AG04449 (cell line): ENCODE data around the gene VMO1.

Source experiments
- CTCF ChIA-PET: fragments of 350-600 bp; formaldehyde crosslinking; extraction: SDS; loops from one replicate; lab custom pipeline; 2021; ENCODE audit warnings: antibody characterized with exemption; lab: Yijun Ruan, JAX
- POLR2A ChIA-PET: fragments of 400-600, 350-600 bp; formaldehyde crosslinking; extraction: SDS; loops from one replicate; lab custom pipeline; 2020; ENCODE audit warnings: antibody characterized with exemption, inconsistent platforms; lab: Yijun Ruan, JAX
- DNase-seq: peaks from one replicate; pipeline ENCODE4 v3.0.0-alpha.2; 2010; ENCODE audit warnings: low read depth, low spot score
- H3K4me3 ChIP-seq: 2 replicates; pipeline ENCODE4 v1.5.1; 2011; ENCODE audit warnings: low read depth, mild to moderate bottlenecking, control low read depth, low read length
- CTCF ChIP-seq: IDR thresholded peaks from one replicate; pipeline ENCODE4 v1.5.1; 2011; ENCODE audit warnings: mild to moderate bottlenecking, moderate library complexity, low read length, control low read depth, inconsistent platforms; ENCODE audit not compliant: insufficient read depth; ENCODE audit errors: missing control alignments

VMO1 gene

GRCh38 chr17:4759776-4760236 lies 26.4 kb downstream of the VMO1 start:
- ChIA-PET CTCF (no interaction called here), POLR2A (no interaction called here)
- H3K4me3 ChIP-seq: no peak overlapping the region
- no peak for TF ChIP-seq CTCF
- DNase-seq: no peak

GRCh38 chr17:4753392-4753791 lies 32.8 kb downstream of the VMO1 start:
- no peak for DNase-seq
- ChIA-PET CTCF (interaction anchor here (1.5 kb wide), 1 partner anchor 33 kb away, joined by 3 read pairs; the partner anchor contains the start of gene VMO1), POLR2A (no interaction called here)
- TF ChIP-seq CTCF: no peak
- H3K4me3 ChIP-seq: no peak overlapping the region

- no peak for DNase-seq
- TF ChIP-seq CTCF: no peak
- no peak overlapping the region for H3K4me3 ChIP-seq
- ChIA-PET CTCF (interaction anchor here (0.6 kb wide), 1 partner anchor 36 kb away, joined by 3 read pairs; no protein-coding TSS in a partner anchor), POLR2A (no interaction called here)
These were observed 34.2 kb downstream of the VMO1 start for GRCh38 chr17:4751932-4752331.

- no peak for DNase-seq
- TF ChIP-seq CTCF: no peak
- ChIA-PET POLR2A (interaction anchor here (0.7 kb wide), 1 partner anchor 10 kb away, joined by 3 read pairs; no protein-coding TSS in a partner anchor), CTCF (no interaction called here)
- no peak overlapping the region for H3K4me3 ChIP-seq
These were observed 35.6 kb downstream of the VMO1 start for GRCh38 chr17:4750606-4751005.

- no peak overlapping the region for H3K4me3 ChIP-seq
- ChIA-PET CTCF (interaction anchor here (1.2 kb wide), 1 partner anchor 42 kb away, joined by 7 read pairs; no protein-coding TSS in a partner anchor), POLR2A (no interaction called here)
- no peak for DNase-seq
- TF ChIP-seq CTCF: no peak
These were observed 37.5 kb downstream of the VMO1 start for GRCh38 chr17:4748686-4749085.

GRCh38 chr17:4747847-4748246 lies 38.3 kb downstream of the VMO1 start:
- H3K4me3 ChIP-seq: no peak overlapping the region
- no peak for TF ChIP-seq CTCF
- CTCF ChIA-PET: no interaction called here
- no peak for DNase-seq
- POLR2A ChIA-PET: no interaction called here
